KOPT-K1 (cell line): Measurements from ENCODE around the gene PIK3R6.
A peak's percentile ranks its signal among the peaks of the same experiment; 100 is the strongest.
"Not testable (repeated sequence)": the region's sequence is repeated elsewhere in the genome, so short reads cannot be mapped to it uniquely, and the experiment has no call there.

ENCODE experiments used
- H3K27ac ChIP-seq: fragments of 200-600 bp; sonication (generic); 2 replicates; pipeline ENCODE4 v1.5.1; 2016; ENCODE audit warnings: antibody characterized with exemption, mild to moderate bottlenecking, low read depth, low read length; ENCODE audit not compliant: poor library complexity, severe bottlenecking
- H3K36me3 ChIP-seq: fragments of 200-600 bp; sonication (generic); 2 replicates; pipeline ENCODE4 v1.5.1; 2017; ENCODE audit warnings: antibody characterized with exemption, mild to moderate bottlenecking, low read length, moderate library complexity; ENCODE audit not compliant: insufficient read depth
- H3K9me3 ChIP-seq: fragments of 200-600 bp; sonication (generic); 2 replicates; pipeline ENCODE4 v1.5.1; 2017; ENCODE audit warnings: antibody characterized with exemption, low read length, mild to moderate bottlenecking; ENCODE audit not compliant: insufficient read depth, poor library complexity, severe bottlenecking

Gene PIK3R6

GRCh38 chr17:8856205-8856603 lies 11.3 kb downstream of the PIK3R6 start:
- peak overlapping the region; percentile 89 for H3K27ac ChIP-seq

GRCh38 chr17:8855477-8856204 lies 11.8 kb downstream of the PIK3R6 start:
- H3K9me3 ChIP-seq, result no peaks in the 10 kb centered on the region
- H3K27ac ChIP-seq, result peak overlapping the region; percentile 89
- H3K36me3 ChIP-seq, result no peaks in the 10 kb centered on the region; the same call in 1 of the 2 replicates

More at GRCh38 chr17:8856205-8856603, 11.3 kb downstream of the PIK3R6 start:
- not testable (repeated sequence) for H3K36me3 ChIP-seq, H3K9me3 ChIP-seq

GRCh38 chr17:8851600-8851999 lies 15.9 kb downstream of the PIK3R6 start:
- peaks cover 30% of the 10 kb centered on the region for H3K36me3 ChIP-seq
- no peaks in the 10 kb centered on the region for H3K9me3 ChIP-seq
- no peak overlapping the region for H3K27ac ChIP-seq

GRCh38 chr17:8849311-8850041 lies 18.0 kb downstream of the PIK3R6 start:
- Histone ChIP-seq H3K27ac (no peak overlapping the region), H3K9me3 (no peaks in the 10 kb centered on the region), H3K36me3 (peaks cover 44% of the 10 kb centered on the region)

GRCh38 chr17:8847891-8848290 lies 19.6 kb downstream of the PIK3R6 start:
- Histone ChIP-seq H3K9me3 (no peaks in the 10 kb centered on the region), H3K36me3 (peaks cover 44% of the 10 kb centered on the region), H3K27ac (no peak overlapping the region)

GRCh38 chr17:8846768-8847211 lies 20.7 kb downstream of the PIK3R6 start:
- peaks cover 52% of the 10 kb centered on the region for H3K36me3 ChIP-seq
- no peaks in the 10 kb centered on the region for H3K9me3 ChIP-seq
- no peak overlapping the region for H3K27ac ChIP-seq

- Histone ChIP-seq H3K9me3 (no peaks in the 10 kb centered on the region), H3K27ac (peak overlapping the region; percentile 21), H3K36me3 (peaks cover 51% of the 10 kb centered on the region)
Observed at GRCh38 chr17:8844229-8845218, 22.9 kb downstream of the PIK3R6 start.

GRCh38 chr17:8843344-8843743 lies 24.1 kb downstream of the PIK3R6 start:
- Histone ChIP-seq H3K27ac (peak overlapping the region; percentile 21), H3K36me3 (peaks cover 45% of the 10 kb centered on the region), H3K9me3 (no peaks in the 10 kb centered on the region)

GRCh38 chr17:8841844-8842243 lies 25.6 kb downstream of the PIK3R6 start:
- Histone ChIP-seq H3K36me3 (peaks cover 42% of the 10 kb centered on the region), H3K27ac (no peak overlapping the region), H3K9me3 (no peaks in the 10 kb centered on the region)

GRCh38 chr17:8839410-8839935 lies 28.0 kb downstream of the PIK3R6 start:
- no peak overlapping the region for H3K27ac ChIP-seq
- peaks cover 47% of the 10 kb centered on the region for H3K36me3 ChIP-seq
- no peaks in the 10 kb centered on the region for H3K9me3 ChIP-seq

- H3K27ac ChIP-seq, result no peak overlapping the region
- no peaks in the 10 kb centered on the region for H3K9me3 ChIP-seq
- peaks cover 56% of the 10 kb centered on the region for H3K36me3 ChIP-seq
Observed at GRCh38 chr17:8838551-8839095, 28.9 kb downstream of the PIK3R6 start.

GRCh38 chr17:8837563-8838075 lies 29.9 kb downstream of the PIK3R6 start:
- H3K36me3 ChIP-seq, result peaks cover 57% of the 10 kb centered on the region
- H3K27ac ChIP-seq, result no peak overlapping the region
- H3K9me3 ChIP-seq, result no peaks in the 10 kb centered on the region

- H3K36me3 ChIP-seq, result peaks cover 51% of the 10 kb centered on the region
- H3K27ac ChIP-seq, result no peak overlapping the region
- no peaks in the 10 kb centered on the region for H3K9me3 ChIP-seq
Observed at GRCh38 chr17:8836821-8837562, 30.5 kb downstream of the PIK3R6 start.
